Psoas muscle (tissue), 8 donors: ENCODE measurements around the gene MTRF1. TPM values are rescaled to one million over a fixed set of nuclear protein-coding genes. Genes with fewer than 3 reads are reported as not detected.

Source experiments
- ATAC-seq, 4 donors: fragments of 200-7000 bp; cut with Tn5 transposase; one replicate each; pipeline ENCODE4 v1.9.1; 2020; ENCODE audit warnings: moderate library complexity in 3 of 4, mild to moderate bottlenecking in 2 of 4
- DNase-seq, 2 donors: peaks; one replicate each; pipeline ENCODE4 v3.0.0-alpha.2; 2020
- H3K27ac ChIP-seq: fragments of 200-600 bp; one replicate; pipeline ENCODE4 v1.8.0; 2022
- H3K27me3 ChIP-seq, 3 donors: fragments of 200-600 bp in 1 of 3; one replicate each; pipeline versions ENCODE4 v1.6.1 to v1.8.0; 2013 to 2022; ENCODE audit warnings: low read length in 2 of 3, mild to moderate bottlenecking in 2 of 3, moderate library complexity in 1 of 3; ENCODE audit not compliant: insufficient read depth in 3 of 3
- H3K36me3 ChIP-seq, 2 donors: fragments of 200-600 bp in 1 of 2; one replicate each; pipeline versions ENCODE4 v1.6.1 to v1.8.0; 2013 to 2022; ENCODE audit warnings: low read depth in 1 of 2, mild to moderate bottlenecking in 1 of 2, moderate library complexity in 1 of 2; ENCODE audit not compliant: insufficient read depth in 1 of 2
- H3K4me1 ChIP-seq: fragments of 200-600 bp; one replicate; pipeline ENCODE4 v1.8.0; 2022
- H3K4me3 ChIP-seq: fragments of 200-600 bp; one replicate; pipeline ENCODE4 v1.8.0; 2022; ENCODE audit warnings: mild to moderate bottlenecking
- H3K9me3 ChIP-seq: fragments of 200-600 bp; one replicate; pipeline ENCODE4 v1.8.0; 2022
- CTCF ChIP-seq: fragments of 200-600 bp; IDR thresholded peaks from one replicate; pipeline ENCODE4 v1.8.0; 2022; ENCODE audit warnings: antibody characterized with exemption
- WGBS, 3 donors: extraction: QIAGEN DNeasy Blood & Tissue Kit; methylation state at CpG; one replicate each; pipeline versions ENCODE4 v1.1.6 to v1.1.7; 2013; 5-methylcytosine and 5-hydroxymethylcytosine counted together
- intact Hi-C, 2 donors: fragments of 100-400 bp; cut with DNase I; formaldehyde crosslinking; loops; one replicate each; pipeline versions ENCODE4 v1.11.0 to v1.14.2; 2022
- polyA plus RNA-seq, 3 donors: library from polyadenylated mRNA; stranded (reverse); fragments of 200-250 nt; gene quantifications; one replicate each; pipeline ENCODE4 v1.2.3, GENCODE V29; 2013
- total RNA-seq, 4 donors: library from RNA; stranded (reverse); fragmentation: NEBNext Ultra II Directional in 2 of 4; extraction: Animal tissue kit (Norgen Biotek cat#: 25700) in 2 of 4; gene quantifications; one replicate each; pipeline versions ENCODE4 v1.2.1 to v1.2.4, GENCODE V29; 2021 to 2023
- donor health status: healthy with polysubstance abuse.
- donor health status: DM: no; HTN: no; CAD: no; lungs with moderate emphysema.
- donor health status: Bipolar disorder and iron deficiency.
- donor health status: healthy.
- donor health status: DM: yes; HTN: yes; CAD: no.
- donor health status: DM: no; HTN: no; CAD: no.
- donor health status: DM: no; HTN: no; CAD: no.
- donor health status: DM: yes; HTN: yes; CAD: no.

Gene MTRF1
- total and polyA plus RNA-seq, 7 donors: 8.7 to 29.6 (median 12.5) TPM

DNA sequence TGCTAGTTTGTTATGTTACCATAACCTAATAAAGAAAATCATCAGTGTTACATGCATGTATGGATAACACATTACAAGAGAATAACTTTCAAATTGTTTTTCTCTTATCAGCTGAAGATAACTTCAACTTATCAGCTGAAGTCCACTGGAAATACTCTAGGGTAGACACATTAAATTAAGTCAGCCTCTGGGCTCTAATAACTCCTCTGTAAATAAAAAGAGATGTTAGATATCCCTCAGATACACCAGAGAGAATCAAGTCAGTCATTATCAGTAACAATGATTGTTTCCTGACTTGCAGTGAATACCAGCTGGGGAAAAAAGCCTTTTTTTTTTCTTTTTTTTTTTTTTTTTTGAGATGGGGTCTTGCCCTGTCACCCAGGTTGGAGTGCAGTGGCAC, 67.4 kb downstream of the MTRF1 start:
- DNase-seq (no peak), ATAC-seq (no peak)
- TF ChIP-seq CTCF: no peak
- no peak overlapping the region for H3K27ac ChIP-seq
- H3K4me3 ChIP-seq: no peak overlapping the region
- H3K36me3 ChIP-seq: peaks cover 0 to 4% of the 10 kb centered on the region in 2 donors
- no peaks in the 10 kb centered on the region for H3K27me3 ChIP-seq
- intact Hi-C loops: loop anchor here in 1 of 2 donors (5.0 kb wide), 1 partner anchor 64 kb away; the partner anchor contains the start of gene KBTBD6
- H3K9me3 ChIP-seq: no peaks in the 10 kb centered on the region
- H3K4me1 ChIP-seq: peaks cover 19% of the 10 kb centered on the region

GRCh38 chr13:41193919-41194824, 69.2 kb downstream of the MTRF1 start, which contains the start of gene KBTBD7:
Gene KBTBD7, minus strand, starts transcription at chr13:41194569. Its CDS starts 312 bp downstream, at chr13:41194257.
- Histone ChIP-seq H3K27me3 (no peaks in the 10 kb centered on the region), H3K36me3 (peaks cover 0 to 4% of the 10 kb centered on the region in 2 donors), H3K4me3 (peak within 1 kb of the TSS; percentile 93), H3K4me1 (peaks cover 19% of the 10 kb centered on the region), H3K27ac (peak within 1 kb of the TSS; percentile 87), H3K9me3 (no peaks in the 10 kb centered on the region)
- TF ChIP-seq CTCF: no peak
- ATAC-seq (peak; percentile 97 to 99 (median 98)), DNase-seq (peak; percentile 98)
- intact Hi-C loops: loop anchor here (1.0 to 5.0 kb wide), 3 partner anchors 61 to 132 kb away; partner anchors contain the start of genes NAA16 (in 1 of the 2) and WBP4 (in 1 of the 2)
- 1 to 5% (median 3%) methylated on average over 65 to 66 of the region's 66 CpGs for WGBS, 3 donors

- intact Hi-C loops: loop anchor here (5.0 kb wide), 2 partner anchors 119 to 131 kb away; partner anchors contain the start of genes NAA16 (in 1 of the 2) and WBP4 (in 1 of the 2)
- H3K36me3 ChIP-seq: peaks cover 0 to 4% of the 10 kb centered on the region in 2 donors
- peak overlapping the region; percentile 87 for H3K27ac ChIP-seq
- TF ChIP-seq CTCF: no peak
- no peaks in the 10 kb centered on the region for H3K27me3 ChIP-seq
- 91 to 97% (median 95%) methylated on average over 18 of the region's 18 CpGs for WGBS, 3 donors
- DNase-seq (no peak), ATAC-seq (no peak)
- peaks cover 19% of the 10 kb centered on the region for H3K4me1 ChIP-seq
- no peaks in the 10 kb centered on the region for H3K9me3 ChIP-seq
- peak overlapping the region; percentile 93 for H3K4me3 ChIP-seq
Observed at GRCh38 chr13:41193469-41193868, 69.9 kb downstream of the MTRF1 start.

DNA sequence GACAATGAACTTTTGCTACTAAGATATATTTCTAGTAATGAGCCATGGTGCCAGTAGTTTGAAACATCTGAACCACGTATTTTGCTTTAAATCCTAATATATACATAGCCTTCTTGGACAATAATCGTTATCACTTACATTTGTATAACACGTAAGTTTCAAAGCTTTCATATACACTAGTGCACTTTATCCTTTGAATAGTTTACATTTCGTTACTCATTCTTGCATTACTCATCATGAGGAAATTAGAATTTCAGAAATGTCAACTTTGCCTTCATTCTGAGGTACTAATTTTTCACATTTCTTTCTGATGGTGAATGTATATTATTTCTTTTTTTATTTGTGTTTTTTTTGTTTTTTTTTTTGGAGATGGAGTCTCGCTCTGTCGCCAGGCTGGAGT, 74.8 kb downstream of the MTRF1 start:
- no peaks in the 10 kb centered on the region for H3K9me3 ChIP-seq
- intact Hi-C loops: no loop called here
- ATAC-seq (no peak), DNase-seq (no peak)
- H3K36me3 ChIP-seq: peaks cover 0 to 4% of the 10 kb centered on the region in 2 donors
- no peak for TF ChIP-seq CTCF
- 95 to 97% (median 95%) methylated on average over 6 of the region's 6 CpGs for WGBS, 3 donors
- H3K27ac ChIP-seq: no peak overlapping the region
- no peaks in the 10 kb centered on the region for H3K27me3 ChIP-seq
- peaks cover 19% of the 10 kb centered on the region for H3K4me1 ChIP-seq
- no peak overlapping the region for H3K4me3 ChIP-seq
